GM23338 (cell line): ENCODE data around the gene MCMBP. TPM values are rescaled to one million over a fixed set of nuclear protein-coding genes. Genes with fewer than 3 reads are reported as not detected.

ENCODE experiments used
- ATAC-seq: fragments of 200-7000 bp; cut with Tn5 transposase; 3 replicates; pipeline ENCODE4 v1.9.1; 2020
- DNase-seq: peaks from one replicate; pipeline ENCODE4 v3.0.0-alpha.2; 2015; ENCODE audit warnings: low spot score
- H2AFZ ChIP-seq: fragments of 200-600 bp; sonication (generic); 2 replicates; pipeline ENCODE4 v1.8.0; 2016; ENCODE audit warnings: antibody characterized with exemption, mild to moderate bottlenecking, moderate library complexity
- H3F3A ChIP-seq: fragments of 200-600 bp; sonication (generic); replicated peaks from 2 replicates; pipeline ENCODE4 v1.8.0; 2017; ENCODE audit warnings: antibody characterized with exemption, mixed run types, low read depth
- H3K27ac ChIP-seq: fragments of 200-600 bp; sonication (generic); 2 replicates; pipeline ENCODE4 v1.6.1; 2016; ENCODE audit warnings: low read depth
- H3K27me3 ChIP-seq: fragments of 200-600 bp; sonication (generic); 2 replicates; pipeline ENCODE4 v1.8.0; 2016; ENCODE audit warnings: mild to moderate bottlenecking, mixed run types, moderate library complexity; ENCODE audit not compliant: insufficient read depth
- H3K36me3 ChIP-seq: fragments of 200-600 bp; sonication (generic); 2 replicates; pipeline ENCODE4 v1.8.0; 2016; ENCODE audit warnings: mild to moderate bottlenecking; ENCODE audit not compliant: insufficient read depth
- H3K4me1 ChIP-seq: fragments of 200-600 bp; sonication (generic); 2 replicates; pipeline ENCODE4 v1.8.0; 2016; ENCODE audit warnings: mild to moderate bottlenecking, moderate library complexity; ENCODE audit not compliant: insufficient read depth
- H3K4me2 ChIP-seq: fragments of 200-600 bp; sonication (generic); 2 replicates; pipeline ENCODE4 v1.7.1; 2017; ENCODE audit warnings: mixed run types
- H3K4me3 ChIP-seq: fragments of 200-600 bp; sonication (generic); 2 replicates; pipeline ENCODE4 v1.6.1; 2016; ENCODE audit warnings: mixed run types
- H3K79me2 ChIP-seq: fragments of 200-600 bp; sonication (generic); replicated peaks from 2 replicates; pipeline ENCODE4 v1.8.0; 2017; ENCODE audit warnings: mild to moderate bottlenecking; ENCODE audit not compliant: insufficient read depth
- H3K9me2 ChIP-seq: fragments of 200-600 bp; sonication (generic); 2 replicates; pipeline ENCODE4 v1.8.0; 2017; ENCODE audit not compliant: insufficient read depth
- H4K20me1 ChIP-seq: fragments of 200-600 bp; sonication (generic); replicated peaks from 2 replicates; pipeline ENCODE4 v1.8.0; 2017; ENCODE audit warnings: mild to moderate bottlenecking; ENCODE audit not compliant: insufficient read depth
- H3K27ac Mint-ChIP-seq: 2 replicates; pipeline ENCODE4 v1.8.0; 2020; ENCODE audit warnings: inconsistent platforms, mild to moderate bottlenecking, moderate library complexity, mixed read lengths
- H3K27me3 Mint-ChIP-seq: 3 replicates; pipeline ENCODE4 v1.8.0; 2022; ENCODE audit warnings: low read depth, mild to moderate bottlenecking, moderate library complexity, mixed read lengths, inconsistent platforms; ENCODE audit not compliant: insufficient read depth, poor library complexity
- H3K36me3 Mint-ChIP-seq: 3 replicates; pipeline ENCODE4 v1.8.0; 2021; ENCODE audit warnings: low read depth, mild to moderate bottlenecking, inconsistent platforms, moderate library complexity, mixed read lengths
- H3K4me1 Mint-ChIP-seq: 3 replicates; pipeline ENCODE4 v1.8.0; 2020; ENCODE audit warnings: mild to moderate bottlenecking, inconsistent platforms, mixed read lengths
- H3K4me3 Mint-ChIP-seq: 3 replicates; pipeline ENCODE4 v1.8.0; 2021; ENCODE audit warnings: moderate library complexity, mild to moderate bottlenecking, inconsistent platforms, mixed read lengths
- H3K9me3 Mint-ChIP-seq: 3 replicates; pipeline ENCODE4 v1.8.0; 2020; ENCODE audit warnings: moderate library complexity, mild to moderate bottlenecking, inconsistent platforms, mixed read lengths
- CREB1 ChIP-seq: fragments of 250-450 bp; sonication (Bioruptor Pico); IDR thresholded peaks from 2 replicates; pipeline ENCODE4 v1.5.0; 2020; ENCODE audit warnings: low read depth, mild to moderate bottlenecking, moderate library complexity
- ETS1 ChIP-seq: IDR thresholded peaks from 2 replicates; pipeline ENCODE4 v1.6.1; 2016; ENCODE audit warnings: antibody characterized with exemption
- EZH2phosphoT487 ChIP-seq: fragments of 200-600 bp; sonication (generic); IDR thresholded peaks from one replicate; pipeline ENCODE4 v1.8.1; 2018; ENCODE audit warnings: antibody characterized with exemption; ENCODE audit not compliant: unreplicated experiment
- JUNB ChIP-seq: IDR thresholded peaks from one replicate; pipeline ENCODE4 v1.6.1; 2016; ENCODE audit warnings: antibody characterized with exemption; ENCODE audit not compliant: unreplicated experiment
- NANOG ChIP-seq: IDR thresholded peaks from 2 replicates; pipeline ENCODE4 v1.6.1; 2016; ENCODE audit warnings: antibody characterized with exemption, borderline replicate concordance
- REST ChIP-seq: IDR thresholded peaks from one replicate; pipeline ENCODE4 v1.6.1; 2018; ENCODE audit warnings: antibody characterized with exemption; ENCODE audit not compliant: unreplicated experiment
- STAT1 ChIP-seq: IDR thresholded peaks from one replicate; pipeline ENCODE4 v1.6.1; 2016; ENCODE audit warnings: antibody characterized with exemption; ENCODE audit not compliant: unreplicated experiment
- ZNF114 ChIP-seq: fragments of 250-450 bp; sonication (Bioruptor Pico); IDR thresholded peaks from 2 replicates; pipeline ENCODE4 v1.5.0; 2020; ENCODE audit warnings: mild to moderate bottlenecking, moderate library complexity
- ZNF331 ChIP-seq: fragments of 250-450 bp; sonication (Bioruptor Pico); IDR thresholded peaks from 2 replicates; pipeline ENCODE4 v1.5.0; 2020; ENCODE audit warnings: low read depth, mild to moderate bottlenecking, moderate library complexity
- ZNF462 ChIP-seq: fragments of 250-450 bp; sonication (Bioruptor Pico); IDR thresholded peaks from 2 replicates; pipeline ENCODE4 v1.5.0; 2020; ENCODE audit warnings: mild to moderate bottlenecking, moderate library complexity
- polyA plus RNA-seq: library from polyadenylated mRNA; unstranded; fragments of >200 nt; fragmentation: Nextera tagmentation; extraction: Ambion mirVana; gene quantifications from 2 replicates; pipeline ENCODE4 v1.2.1, GENCODE V29; 2016
- total RNA-seq: library from RNA; depleted of rRNA; stranded (reverse); fragments of >200 nt; shearing (Covaris generic); gene quantifications from 2 replicates; pipeline ENCODE4 v1.2.3, GENCODE V29; 2014

The MCMBP gene
- total and polyA plus RNA-seq, 2 experiments from 2014 or later: 30.9 to 76.6 TPM

GRCh38 chr10:119865699-119866240, 6.9 kb downstream of the MCMBP start (continued):
- TF ChIP-seq CREB1 (no peak), JUNB (no peak), NANOG (no peak), ZNF114 (CRISPR knock-in tag) (no peak), STAT1 (no peak), ETS1 (no peak), REST (no peak)

GRCh38 chr10:119863951-119864565, 8.6 kb downstream of the MCMBP start:
- no peak overlapping the region for H3K27ac ChIP-seq
- no peak overlapping the region for H3K4me3 ChIP-seq
- peaks cover 15% of the 10 kb centered on the region; the same call in 1 of the 2 replicates for H3K4me1 ChIP-seq
- no peak for ATAC-seq
- H3K4me3 Mint-ChIP-seq: no peak overlapping the region
- peaks cover 21% of the 10 kb centered on the region for H4K20me1 ChIP-seq
- H3K27ac Mint-ChIP-seq: no peak overlapping the region
- H3K9me3 Mint-ChIP-seq: peaks cover 4% of the 10 kb centered on the region; the same call in 2 of the 3 replicates
- peaks cover 26% of the 10 kb centered on the region for H3K36me3 Mint-ChIP-seq
- no peak overlapping the region for H3K4me2 ChIP-seq
- peaks cover 27% of the 10 kb centered on the region for H3K4me1 Mint-ChIP-seq
- H3K27me3 Mint-ChIP-seq: no peaks in the 10 kb centered on the region
- H3K27me3 ChIP-seq: no peaks in the 10 kb centered on the region
- no peak for DNase-seq
- peaks cover 99% of the 10 kb centered on the region for H3K79me2 ChIP-seq
- no peak overlapping the region for H2AFZ ChIP-seq
- H3K9me2 ChIP-seq: no peaks in the 10 kb centered on the region
- H3F3A ChIP-seq: no peaks in the 10 kb centered on the region
- no peaks in the 10 kb centered on the region for H3K36me3 ChIP-seq
- no peak for TF ChIP-seq CREB1
- TF ChIP-seq EZH2phosphoT487: no peak
- no peak for TF ChIP-seq ZNF331 (CRISPR knock-in tag)
- TF ChIP-seq ZNF462 (CRISPR knock-in tag): no peak
- no peak for TF ChIP-seq ETS1
- no peak for TF ChIP-seq NANOG
